Measurements from ENCODE around the gene TYRP1.

DNA sequence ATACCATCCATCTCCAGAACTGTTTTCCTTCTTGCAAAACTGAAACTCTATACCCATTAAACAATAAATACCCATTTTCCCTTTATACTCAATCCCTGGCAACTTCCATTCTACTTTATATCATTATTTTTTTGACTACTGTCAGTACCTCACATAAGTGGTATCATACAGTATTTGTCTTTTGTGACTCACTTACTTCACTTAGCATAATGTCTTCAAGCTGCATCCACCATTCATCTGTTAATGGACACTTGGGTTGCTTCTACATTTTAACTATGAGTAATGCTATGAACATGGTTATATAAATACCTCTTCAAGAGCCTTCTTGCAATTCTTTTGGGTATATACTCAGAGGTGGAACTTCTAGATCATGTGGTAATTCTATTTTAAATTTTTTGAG, 11.6 kb upstream of the TYRP1 start:
- TF ChIP-seq, protein P1, sequence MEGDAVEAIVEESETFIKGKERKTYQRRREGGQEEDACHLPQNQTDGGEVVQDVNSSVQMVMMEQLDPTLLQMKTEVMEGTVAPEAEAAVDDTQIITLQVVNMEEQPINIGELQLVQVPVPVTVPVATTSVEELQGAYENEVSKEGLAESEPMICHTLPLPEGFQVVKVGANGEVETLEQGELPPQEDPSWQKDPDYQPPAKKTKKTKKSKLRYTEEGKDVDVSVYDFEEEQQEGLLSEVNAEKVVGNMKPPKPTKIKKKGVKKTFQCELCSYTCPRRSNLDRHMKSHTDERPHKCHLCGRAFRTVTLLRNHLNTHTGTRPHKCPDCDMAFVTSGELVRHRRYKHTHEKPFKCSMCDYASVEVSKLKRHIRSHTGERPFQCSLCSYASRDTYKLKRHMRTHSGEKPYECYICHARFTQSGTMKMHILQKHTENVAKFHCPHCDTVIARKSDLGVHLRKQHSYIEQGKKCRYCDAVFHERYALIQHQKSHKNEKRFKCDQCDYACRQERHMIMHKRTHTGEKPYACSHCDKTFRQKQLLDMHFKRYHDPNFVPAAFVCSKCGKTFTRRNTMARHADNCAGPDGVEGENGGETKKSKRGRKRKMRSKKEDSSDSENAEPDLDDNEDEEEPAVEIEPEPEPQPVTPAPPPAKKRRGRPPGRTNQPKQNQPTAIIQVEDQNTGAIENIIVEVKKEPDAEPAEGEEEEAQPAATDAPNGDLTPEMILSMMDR (IDR thresholded peaks at IDR 0.05), result no peak
- no peak for TF ChIP-seq FOXM1 (IDR thresholded peaks at IDR 0.05; ENCODE audit: low read depth)
- no peak for TF ChIP-seq MXI1 (IDR thresholded peaks at IDR 0.05; ENCODE audit: low read depth, low read length)
- no peak for TF ChIP-seq POLR2AphosphoS5 (IDR thresholded peaks at IDR 0.05; ENCODE audit: low read depth, low read length)
- no peak for TF ChIP-seq YY1 (IDR thresholded peaks at IDR 0.05; ENCODE audit: low read depth)
- TF ChIP-seq ELF1 (IDR thresholded peaks at IDR 0.05), result no peak
- TF ChIP-seq EP300 (IDR thresholded peaks at IDR 0.05; ENCODE audit: borderline replicate concordance in 1 of 2, low read depth in 1 of 2, low read length in 1 of 2), result no peak
- TF ChIP-seq EZH2phosphoT487 (IDR thresholded peaks at IDR 0.05; ENCODE audit: borderline replicate concordance, low read depth), result no peak
- no peak for TF ChIP-seq FOXJ3 (CRISPR knock-in tag; IDR thresholded peaks at IDR 0.05)
- no peak for TF ChIP-seq GATA2 (CRISPR knock-in tag; IDR thresholded peaks at IDR 0.05)
- no peak for TF ChIP-seq RCOR1 (IDR thresholded peaks at IDR 0.05; ENCODE audit: low read length)
